BLaER1 treated with 17β-estradiol and CSF1 and Interleukin-3, amounts not matched to agents 10 nM and 100 nM (cell line): ENCODE measurements around the gene PTTG1IP.
A peak's percentile ranks its signal among the peaks of the same experiment; 100 is the strongest.

Experiments
- H3K27ac ChIP-seq, 11 experiments: shearing (Covaris generic); formaldehyde crosslinking; 2 replicates each; pipeline ENCODE4 v1.8.1; 2022
- H3K27me3 ChIP-seq, 11 experiments: shearing (Covaris generic); formaldehyde crosslinking; 2 replicates each; pipeline ENCODE4 v1.8.1; 2022
- H3K36me3 ChIP-seq, 11 experiments: shearing (Covaris generic); formaldehyde crosslinking; 2 replicates each; pipeline ENCODE4 v1.8.1; 2022
- H3K4me1 ChIP-seq, 10 experiments: shearing (Covaris generic); formaldehyde crosslinking; 2 replicates each; pipeline ENCODE4 v1.8.1; 2022
- H3K4me2 ChIP-seq, 11 experiments: shearing (Covaris generic); formaldehyde crosslinking; 2 replicates each; pipeline ENCODE4 v1.8.1; 2022
- H3K4me3 ChIP-seq, 10 experiments: shearing (Covaris generic); formaldehyde crosslinking; 2 replicates each; pipeline ENCODE4 v1.8.1; 2022
- H3K9ac ChIP-seq, 11 experiments: shearing (Covaris generic); formaldehyde crosslinking; 2 replicates each; pipeline ENCODE4 v1.8.1; 2022
- H3K9me3 ChIP-seq, 11 experiments: shearing (Covaris generic); formaldehyde crosslinking; replicated peaks in 1 of 11; 2 replicates each; pipeline ENCODE4 v1.8.1; 2022
- H4K20me1 ChIP-seq, 11 experiments: shearing (Covaris generic); formaldehyde crosslinking; 2 replicates each; pipeline ENCODE4 v1.8.1; 2022
- Cebpa-rat ChIP-seq, 11 experiments: shearing (Covaris generic); IDR thresholded peaks; 2 replicates each; pipeline ENCODE4 v1.8.1; 2022

Gene PTTG1IP

GRCh38 chr21:44873356-44874239 is at the start of gene PTTG1IP:
PTTG1IP (minus strand) TSS chr21:44873690; CDS start chr21:44873616, 74 bp downstream.
- H4K20me1 ChIP-seq = peaks cover 45 to 46% (median 46%) of the 10 kb centered on the region in 11 experiments
- peaks cover 64 to 87% (median 78%) of the 10 kb centered on the region in 10 experiments for H3K4me1 ChIP-seq
- H3K27ac ChIP-seq = peak within 1 kb of the TSS; percentile 87 to 99 (median 97)
- no peak for TF ChIP-seq Cebpa-rat (IDR thresholded peaks at IDR 0.05)
- H3K9me3 ChIP-seq = no peaks in the 10 kb centered on the region
- H3K4me3 ChIP-seq = peak within 1 kb of the TSS; percentile 90 to 100 (median 94)
- H3K9ac ChIP-seq = peak within 1 kb of the TSS; percentile 90 to 98 (median 95)
- peaks cover 0 to 11% (median 0%) of the 10 kb centered on the region in 11 experiments; a peak in 4 of 22 replicates for H3K27me3 ChIP-seq
- peak within 1 kb of the TSS; percentile 93 to 99 (median 97) for H3K4me2 ChIP-seq
- peaks cover 0 to 27% (median 13%) of the 10 kb centered on the region in 11 experiments; a peak in 11 of 22 replicates for H3K36me3 ChIP-seq

GRCh38 chr21:44921928-44922327 is 48.4 kb upstream of the PTTG1IP start:
- Histone ChIP-seq H3K27me3 (no peaks in the 10 kb centered on the region), H3K9ac (peak overlapping the region; percentile 83 to 94 (median 93); a peak in 18 of 22 replicates), H3K27ac (peak overlapping the region; percentile 29 to 99 (median 96); a peak in 21 of 22 replicates), H3K4me3 (peak overlapping the region in 8 of 10 experiments; percentile 85 to 100 (median 96); a peak in 16 of 20 replicates), H4K20me1 (peaks cover 19 to 35% (median 32%) of the 10 kb centered on the region in 11 experiments; a peak in 21 of 22 replicates), H3K4me2 (peak overlapping the region; percentile 94 to 100 (median 97)), H3K36me3 (peaks cover 0 to 43% (median 21%) of the 10 kb centered on the region in 11 experiments; a peak in 18 of 22 replicates), H3K4me1 (peaks cover 73 to 98% (median 83%) of the 10 kb centered on the region in 10 experiments), H3K9me3 (peaks cover 0 to 7% (median 0%) of the 10 kb centered on the region in 11 experiments; a peak in 4 of 22 replicates)
- no peak for TF ChIP-seq Cebpa-rat (IDR thresholded peaks at IDR 0.05)

GRCh38 chr21:44920694-44921604 is 47.5 kb upstream of the PTTG1IP start, which contains the start of gene ITGB2:
ITGB2 (minus strand) TSS chr21:44920899; CDS start chr21:44910782, 10,117 bp downstream.
- peaks cover 73 to 97% (median 82%) of the 10 kb centered on the region in 10 experiments for H3K4me1 ChIP-seq
- H3K27me3 ChIP-seq = no peaks in the 10 kb centered on the region
- peak in 8 of 11 experiments; percentile 40 to 93 (median 64); a peak in 13 of 22 replicates for TF ChIP-seq Cebpa-rat (IDR thresholded peaks at IDR 0.05)
- H3K36me3 ChIP-seq = peaks cover 0 to 53% (median 27%) of the 10 kb centered on the region in 11 experiments; a peak in 18 of 22 replicates
- H3K9ac ChIP-seq = peak within 1 kb of the TSS; percentile 83 to 94 (median 93)
- H3K27ac ChIP-seq = peak within 1 kb of the TSS; percentile 70 to 99 (median 96)
- peak within 1 kb of the TSS; percentile 94 to 100 (median 97) for H3K4me2 ChIP-seq
- peaks cover 19 to 45% (median 42%) of the 10 kb centered on the region in 11 experiments; a peak in 21 of 22 replicates for H4K20me1 ChIP-seq
- H3K9me3 ChIP-seq = peaks cover 0 to 7% (median 0%) of the 10 kb centered on the region in 11 experiments; a peak in 4 of 22 replicates
- H3K4me3 ChIP-seq = peak within 1 kb of the TSS; percentile 59 to 100 (median 95)

- Histone ChIP-seq H3K9ac (peak overlapping the region; percentile 83 to 94 (median 93)), H3K4me2 (peak overlapping the region; percentile 94 to 100 (median 97))
These were observed 46.6 kb upstream of the PTTG1IP start for GRCh38 chr21:44919913-44920693.

GRCh38 chr21:44919111-44919912 is 45.8 kb upstream of the PTTG1IP start:
- no peaks in the 10 kb centered on the region for H3K27me3 ChIP-seq
- H3K27ac ChIP-seq = peak overlapping the region; percentile 70 to 99 (median 96)
- peak overlapping the region; percentile 59 to 100 (median 95) for H3K4me3 ChIP-seq
- H3K4me2 ChIP-seq = peak overlapping the region; percentile 94 to 100 (median 97)
- peaks cover 0 to 67% (median 35%) of the 10 kb centered on the region in 11 experiments; a peak in 18 of 22 replicates for H3K36me3 ChIP-seq
- peaks cover 76 to 97% (median 83%) of the 10 kb centered on the region in 10 experiments for H3K4me1 ChIP-seq
- no peak for TF ChIP-seq Cebpa-rat (IDR thresholded peaks at IDR 0.05)
- peak overlapping the region; percentile 83 to 94 (median 93) for H3K9ac ChIP-seq
- H3K9me3 ChIP-seq = peaks cover 0 to 7% (median 0%) of the 10 kb centered on the region in 11 experiments; a peak in 4 of 22 replicates
- peaks cover 19 to 61% (median 59%) of the 10 kb centered on the region in 11 experiments; a peak in 21 of 22 replicates for H4K20me1 ChIP-seq

More at GRCh38 chr21:44919913-44920693, 46.6 kb upstream of the PTTG1IP start:
- Histone ChIP-seq H3K36me3 (peaks cover 0 to 61% (median 34%) of the 10 kb centered on the region in 11 experiments; a peak in 18 of 22 replicates), H3K4me1 (peaks cover 74 to 97% (median 82%) of the 10 kb centered on the region in 10 experiments), H3K27me3 (no peaks in the 10 kb centered on the region), H4K20me1 (peaks cover 19 to 53% (median 51%) of the 10 kb centered on the region in 11 experiments; a peak in 21 of 22 replicates), H3K27ac (peak overlapping the region; percentile 70 to 99 (median 96)), H3K4me3 (peak overlapping the region; percentile 59 to 100 (median 95)), H3K9me3 (peaks cover 0 to 7% (median 0%) of the 10 kb centered on the region in 11 experiments; a peak in 4 of 22 replicates)
- no peak for TF ChIP-seq Cebpa-rat (IDR thresholded peaks at IDR 0.05)

- H3K4me1 ChIP-seq = peaks cover 76 to 97% (median 83%) of the 10 kb centered on the region in 10 experiments
- peaks cover 0 to 72% (median 35%) of the 10 kb centered on the region in 11 experiments; a peak in 18 of 22 replicates for H3K36me3 ChIP-seq
- no peaks in the 10 kb centered on the region for H3K27me3 ChIP-seq
- TF ChIP-seq Cebpa-rat (IDR thresholded peaks at IDR 0.05) = no peak
- peaks cover 22 to 68% (median 66%) of the 10 kb centered on the region in 11 experiments; a peak in 21 of 22 replicates for H4K20me1 ChIP-seq
- H3K9me3 ChIP-seq = peaks cover 0 to 1% (median 0%) of the 10 kb centered on the region in 11 experiments; a peak in 4 of 22 replicates
- H3K4me2 ChIP-seq = peak overlapping the region; percentile 94 to 100 (median 97)
- peak overlapping the region in 7 of 11 experiments; percentile 26 to 99 (median 95); a peak in 10 of 22 replicates for H3K27ac ChIP-seq
- H3K4me3 ChIP-seq = peak overlapping the region in 9 of 10 experiments; percentile 80 to 100 (median 95); a peak in 18 of 20 replicates
- H3K9ac ChIP-seq = peak overlapping the region; percentile 7 to 94 (median 93); a peak in 21 of 22 replicates
These were observed 45.1 kb upstream of the PTTG1IP start for GRCh38 chr21:44918581-44919033.
